HL-60/S4 (cell line): ENCODE measurements around the gene ETAA1.

Experiments used
- in situ Hi-C: fragments of 300-500 bp; cut with MboI; formaldehyde crosslinking; loops from 2 replicates; pipeline ENCODE4 v1.14.3; 2022; ENCODE audit warnings: low sequenced_read_pairs

Gene ETAA1

DNA sequence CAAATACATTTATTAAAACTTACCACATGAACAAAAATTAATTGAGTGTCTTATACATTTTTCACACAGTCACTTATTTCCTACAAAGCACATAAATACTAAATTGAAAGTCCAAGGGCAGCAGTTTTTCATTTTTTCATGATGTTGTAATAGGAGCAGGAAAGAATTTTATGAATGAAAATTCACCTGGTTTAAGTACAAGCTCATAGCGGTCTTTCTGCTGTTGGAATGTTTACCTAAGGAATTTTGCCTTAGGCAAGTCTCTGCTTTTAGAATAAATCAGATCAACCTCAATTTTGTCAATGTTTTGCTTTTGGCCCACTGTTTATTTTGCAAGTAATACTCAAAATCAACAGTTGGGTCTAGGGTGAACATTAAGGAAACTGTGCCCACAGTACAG is 40.0 kb downstream of the ETAA1 start:
- in situ Hi-C loops, result no loop called here

DNA sequence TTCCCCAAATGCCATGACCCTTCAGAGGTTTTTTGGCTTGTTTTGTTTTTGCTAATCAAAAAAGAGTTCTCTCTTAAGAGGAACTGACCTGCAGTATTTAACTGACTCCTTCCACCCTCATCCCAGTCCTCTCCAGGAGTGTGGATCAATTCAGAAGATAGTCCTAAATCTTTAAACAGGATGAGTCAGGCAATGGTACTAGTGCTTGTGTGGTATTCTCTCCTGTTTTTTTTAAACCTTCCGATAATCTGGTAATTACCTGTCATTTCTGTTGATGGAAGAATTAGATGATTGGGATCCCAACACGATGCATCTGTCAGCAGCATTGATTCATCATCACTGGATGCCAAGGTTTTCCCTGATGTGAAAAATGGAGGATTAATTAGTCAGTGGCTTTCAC is 41.2 kb downstream of the ETAA1 start:
- in situ Hi-C loops, result no loop called here

DNA sequence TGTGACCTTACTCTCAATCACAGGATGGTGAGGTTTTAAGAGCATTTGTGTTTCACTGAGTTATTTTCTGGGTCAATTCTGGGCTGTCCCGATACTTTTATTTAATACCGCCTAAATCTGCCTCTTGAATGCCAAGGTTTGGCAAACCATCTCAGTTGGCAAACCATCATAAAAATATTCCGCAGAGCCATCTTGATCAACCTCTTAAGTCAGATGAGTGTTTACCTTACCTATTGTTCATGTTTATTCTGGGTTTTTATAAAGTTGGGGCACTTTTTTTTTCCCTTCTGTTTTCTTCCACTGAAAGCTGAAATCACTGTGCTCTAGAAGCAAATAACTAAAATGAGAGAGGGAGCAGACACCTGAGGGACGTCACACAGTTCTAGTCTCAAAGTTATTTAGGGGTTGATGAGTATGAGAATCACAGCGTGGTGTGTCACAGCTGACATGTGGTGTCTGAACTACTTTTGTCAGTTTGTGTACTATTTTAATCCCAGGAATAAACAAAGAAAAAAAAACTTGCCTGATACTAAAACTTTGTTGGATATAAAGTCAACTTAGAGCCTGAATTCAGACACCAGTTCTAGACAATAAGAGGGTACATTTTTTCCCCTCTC is 48.6 kb downstream of the ETAA1 start:
- in situ Hi-C loops, result no loop called here

DNA sequence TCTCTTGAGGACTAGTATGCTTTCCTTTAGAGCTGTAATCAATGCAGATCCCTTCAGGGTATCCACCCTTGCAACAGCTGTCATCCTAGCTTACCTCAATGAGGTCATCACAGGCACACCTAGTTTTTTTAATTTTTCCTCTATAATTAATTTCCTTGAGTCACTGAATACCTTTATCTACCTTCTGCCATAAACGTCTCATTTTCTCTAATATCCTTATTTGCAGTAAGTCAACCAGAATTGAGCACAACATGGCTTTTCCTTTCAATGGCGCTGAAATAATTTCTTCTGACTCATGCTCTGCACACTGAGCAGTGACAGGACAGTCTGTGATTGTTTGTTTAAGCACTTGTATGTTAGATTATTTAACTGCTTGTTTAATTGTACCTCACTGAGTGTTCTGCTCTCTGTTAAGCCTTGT is 49.4 kb downstream of the ETAA1 start:
- in situ Hi-C loops, result no loop called here

DNA sequence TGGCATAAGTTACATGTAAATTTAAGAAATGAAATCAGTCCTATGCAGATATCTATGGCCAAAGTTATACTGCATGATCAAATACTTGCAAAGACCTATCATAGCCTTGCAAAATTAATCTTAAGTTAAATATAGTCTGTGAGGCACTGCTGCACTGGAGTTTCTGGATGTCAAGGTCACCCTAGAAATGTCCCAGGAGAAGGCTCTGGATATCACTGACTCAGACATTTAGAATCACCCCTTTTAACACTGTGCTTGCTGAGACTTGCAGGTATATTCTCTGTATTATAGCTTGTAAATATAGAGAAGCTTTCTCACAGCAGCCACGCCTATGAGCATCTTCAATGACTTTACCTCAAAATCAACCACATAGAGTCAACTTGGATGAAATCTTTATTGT is 51.5 kb downstream of the ETAA1 start:
- in situ Hi-C loops, result no loop called here

DNA sequence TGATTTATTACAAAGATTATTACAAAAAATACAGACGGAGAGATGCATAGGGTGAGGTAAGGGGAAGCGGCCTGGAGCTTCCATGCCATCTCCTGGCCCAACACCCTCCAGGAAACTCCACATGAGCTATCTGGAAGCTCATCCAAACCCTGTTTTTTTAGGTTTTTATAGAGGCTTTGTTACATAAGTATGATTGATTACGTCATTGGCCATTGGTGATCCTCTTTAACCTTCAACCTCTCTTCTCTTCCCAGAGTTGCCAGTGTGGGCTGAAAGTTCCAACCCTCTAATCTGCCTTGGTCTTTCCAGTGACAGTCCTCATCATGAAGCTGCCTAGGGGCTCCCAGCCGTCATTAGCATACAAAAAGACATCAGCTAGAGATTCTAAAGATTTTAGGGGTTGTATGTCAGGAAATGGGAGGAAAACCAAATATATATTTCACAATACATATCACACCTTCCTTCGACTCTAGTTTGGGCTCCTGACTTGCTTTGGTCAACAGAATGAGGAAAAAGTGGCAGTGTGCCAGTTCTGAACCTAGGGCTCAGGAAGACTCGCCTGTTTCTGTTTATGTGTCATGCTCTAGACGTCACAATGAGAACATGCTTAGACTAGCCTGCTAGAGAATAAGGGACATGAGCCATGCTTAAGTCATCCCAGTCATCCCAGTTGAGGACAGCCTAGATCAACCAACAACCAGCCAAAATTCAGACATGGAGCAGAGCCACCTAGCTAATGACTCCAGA is 54.1 kb downstream of the ETAA1 start:
- in situ Hi-C loops, result no loop called here

DNA sequence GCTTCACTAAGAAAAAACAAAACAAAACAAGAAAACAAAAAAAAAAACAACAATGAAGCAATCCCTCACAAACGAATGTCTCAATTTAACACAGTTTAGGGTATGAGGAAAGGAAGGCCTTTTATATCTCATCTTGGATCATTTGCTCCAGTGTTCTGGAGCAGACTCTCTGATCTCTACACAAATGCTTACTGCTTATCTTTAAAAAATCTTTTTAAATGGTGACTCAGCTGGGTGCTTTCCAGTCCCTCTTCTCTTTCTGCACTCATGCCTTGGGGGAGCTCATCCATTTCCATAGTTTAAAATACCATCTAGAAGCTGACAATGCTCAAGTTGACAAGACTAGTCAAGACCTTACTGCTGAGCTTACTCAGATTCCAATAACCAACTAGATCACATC is 56.2 kb downstream of the ETAA1 start:
- in situ Hi-C loops, result no loop called here

DNA sequence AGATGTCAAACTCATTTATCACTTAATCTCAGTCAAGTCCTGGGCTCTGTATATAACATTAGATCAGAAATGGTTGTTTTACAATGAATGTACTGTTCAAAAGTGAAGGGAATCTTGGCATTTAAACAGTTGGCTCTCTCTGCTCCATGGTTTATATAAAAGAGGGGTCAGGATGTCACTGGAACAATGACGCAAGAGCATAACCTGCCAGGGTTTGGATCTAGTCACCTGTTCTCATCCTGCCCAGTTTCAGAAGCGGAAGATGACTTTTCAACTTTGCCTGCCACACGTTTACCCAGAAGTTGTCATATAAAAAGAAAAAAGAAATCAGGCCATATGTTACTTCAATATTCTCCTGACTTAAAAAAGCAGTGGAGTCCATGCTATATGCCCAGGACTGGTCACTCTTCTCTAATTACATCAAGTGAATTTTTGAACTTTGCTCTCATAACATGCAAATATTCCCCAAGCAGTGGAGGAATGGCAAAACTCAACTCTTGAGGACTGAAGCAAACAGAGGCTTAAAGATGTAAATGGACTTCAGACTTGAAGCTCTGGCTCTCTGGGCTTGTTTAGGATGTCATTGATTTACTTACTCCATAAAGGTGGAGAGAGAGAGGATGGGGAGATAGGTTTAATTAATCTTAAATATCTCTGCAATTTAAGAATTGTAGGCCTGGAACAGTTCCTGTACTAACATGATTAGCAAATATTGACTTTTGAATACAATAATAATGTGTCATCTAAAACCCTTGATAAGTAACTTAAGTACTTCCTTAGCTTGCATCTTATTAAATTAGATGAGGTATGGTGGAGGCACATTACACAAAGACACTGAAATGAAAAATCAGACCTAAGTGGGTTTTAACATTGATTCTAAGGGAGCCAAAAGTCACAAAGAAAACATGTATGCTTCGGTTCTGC is 58.3 kb downstream of the ETAA1 start:
- in situ Hi-C loops, result no loop called here

DNA sequence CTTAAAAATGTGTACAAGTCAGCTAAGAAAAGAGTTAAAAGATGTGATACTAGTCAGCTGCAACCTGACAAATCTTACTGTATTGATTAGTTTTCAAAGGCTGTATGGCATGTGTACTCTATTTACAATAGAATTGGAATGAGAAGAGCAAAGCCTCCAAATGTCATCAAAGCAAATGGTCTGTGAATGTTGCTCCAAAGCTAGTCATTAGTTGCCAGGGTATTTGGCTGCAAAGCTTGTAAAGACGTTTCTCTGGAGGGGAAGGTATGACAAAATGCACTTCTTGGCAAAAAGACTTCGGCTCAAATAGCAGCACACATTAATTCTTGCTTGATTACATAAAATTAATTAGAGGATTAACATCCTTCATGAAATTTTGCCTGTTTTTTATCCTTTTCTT is 59.3 kb downstream of the ETAA1 start:
- in situ Hi-C loops, result no loop called here

DNA sequence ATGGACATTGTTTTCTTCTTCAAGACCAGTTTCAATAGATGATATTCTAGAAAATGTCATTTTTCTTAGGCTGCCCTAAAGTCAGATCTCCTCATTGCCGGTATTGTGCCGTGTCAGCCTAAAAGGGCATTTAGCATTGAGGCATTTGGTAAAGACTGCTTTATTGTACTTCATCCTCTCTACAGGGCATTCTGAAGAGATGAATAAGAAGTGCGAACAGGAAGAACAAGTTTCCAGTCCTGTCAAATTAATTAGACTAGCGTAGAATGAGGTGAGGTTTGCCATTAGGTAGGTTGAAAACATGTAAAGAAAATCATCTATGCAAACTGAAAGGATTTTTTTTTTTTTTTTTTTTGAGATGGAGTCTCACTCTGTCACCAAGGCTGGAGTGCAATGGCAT is 60.6 kb downstream of the ETAA1 start:
- in situ Hi-C loops, result no loop called here

DNA sequence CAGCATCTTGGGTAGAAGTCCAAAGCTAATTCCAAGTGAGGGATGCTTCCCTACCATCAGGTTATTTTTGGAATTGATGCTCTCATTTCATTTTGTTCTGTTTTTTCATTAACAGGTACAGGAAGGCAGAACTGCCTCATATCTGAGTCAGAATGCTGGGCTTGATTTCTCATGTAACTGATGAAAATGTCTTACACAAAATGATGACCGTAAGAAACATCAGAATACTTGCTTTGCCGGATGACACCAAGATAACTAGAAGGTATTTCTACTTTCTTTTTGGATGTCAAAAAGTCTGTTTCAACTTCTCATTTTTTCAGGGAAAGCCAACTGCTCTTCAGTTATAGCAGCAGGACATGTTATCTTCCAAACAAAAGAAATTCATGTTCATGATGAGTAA is 62.6 kb downstream of the ETAA1 start:
- in situ Hi-C loops, result no loop called here
